ENCODE data around the gene VCAN.

VCAN gene

DNA sequence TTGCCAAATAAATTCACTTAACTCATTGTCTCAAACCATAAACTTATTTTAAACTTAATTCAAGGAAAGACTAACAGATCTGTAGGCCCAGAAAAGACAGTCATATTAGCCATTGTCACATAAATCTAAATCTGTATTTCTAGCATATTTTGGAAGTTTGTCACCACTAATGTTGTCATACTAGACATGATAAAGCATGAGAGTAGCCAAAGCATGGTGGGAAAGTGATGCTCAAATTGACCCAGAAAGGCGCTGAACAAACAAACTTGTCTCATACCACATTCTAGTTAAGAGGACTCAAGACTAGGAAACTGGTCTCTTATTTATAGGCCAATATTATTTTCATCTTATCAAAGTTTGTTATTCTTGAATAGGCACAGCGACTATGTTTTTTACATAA, 99.4 kb downstream of the VCAN start:
- DNase-seq: no peak

DNA sequence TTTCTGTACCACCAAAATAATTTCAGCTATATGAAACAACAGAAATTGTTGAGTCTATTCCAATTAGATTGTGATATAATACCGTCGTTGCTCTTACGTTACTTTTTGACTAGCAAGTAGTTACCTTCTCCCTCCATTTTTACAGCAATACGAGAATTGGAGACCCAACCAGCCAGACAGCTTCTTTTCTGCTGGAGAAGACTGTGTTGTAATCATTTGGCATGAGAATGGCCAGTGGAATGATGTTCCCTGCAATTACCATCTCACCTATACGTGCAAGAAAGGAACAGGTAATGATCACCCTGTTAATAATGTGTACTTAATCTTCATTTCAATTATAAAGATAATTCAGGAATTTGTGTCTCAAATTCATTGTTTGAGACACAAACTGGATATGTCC, 100.7 kb downstream of the VCAN start:
- DNase-seq: no peak

- DNase-seq: no peak
These were observed 104.8 kb downstream of the VCAN start for GRCh38 chr5:83576341-83576740.

- DNase-seq: no peak
These were observed 105.6 kb downstream of the VCAN start for GRCh38 chr5:83577036-83577636.

GRCh38 chr5:83583859-83584258, 112.3 kb downstream of the VCAN start:
- DNase-seq: no peak

GRCh38 chr5:83586874-83587776, 115.6 kb downstream of the VCAN start:
- DNase-seq: no peak

DNA sequence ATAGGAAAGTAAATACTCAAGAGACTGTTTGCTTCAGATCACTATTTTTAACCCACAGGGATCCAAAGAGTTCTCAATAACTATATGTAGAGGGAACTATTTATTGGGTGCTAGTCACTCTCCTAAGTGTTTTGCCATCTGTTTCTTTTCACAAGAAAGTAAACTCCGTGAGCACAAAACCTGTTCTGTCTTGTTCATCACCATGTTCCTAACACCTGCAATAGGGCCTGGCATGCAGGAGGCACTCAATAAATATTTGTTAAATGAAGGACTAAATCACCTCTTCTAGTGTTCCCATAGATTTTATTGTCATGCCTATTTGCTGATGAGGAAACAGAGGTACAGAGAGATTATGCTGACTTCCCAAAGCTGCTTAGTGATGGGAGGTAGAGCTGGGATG, 118.2 kb downstream of the VCAN start:
- no peak for DNase-seq

DNA sequence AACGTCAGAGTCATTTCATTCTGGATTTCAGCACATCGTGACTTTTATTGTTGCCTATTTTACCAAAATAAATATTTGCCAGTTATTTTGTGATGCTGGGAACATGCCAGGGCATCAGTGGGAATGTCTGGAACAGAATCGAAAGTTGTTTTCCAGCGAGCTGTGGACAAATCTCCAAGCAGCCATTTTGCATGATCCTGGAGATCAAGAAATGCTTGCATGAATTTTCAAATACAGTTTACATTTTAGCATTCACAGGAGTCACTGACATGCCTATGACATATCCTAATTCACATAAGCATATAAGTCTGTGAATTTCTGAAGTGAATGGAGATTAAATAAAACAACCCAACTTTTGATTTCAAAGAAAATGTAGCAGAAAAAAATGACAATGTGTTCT, 119.4 kb downstream of the VCAN start:
- no peak for DNase-seq

DNA sequence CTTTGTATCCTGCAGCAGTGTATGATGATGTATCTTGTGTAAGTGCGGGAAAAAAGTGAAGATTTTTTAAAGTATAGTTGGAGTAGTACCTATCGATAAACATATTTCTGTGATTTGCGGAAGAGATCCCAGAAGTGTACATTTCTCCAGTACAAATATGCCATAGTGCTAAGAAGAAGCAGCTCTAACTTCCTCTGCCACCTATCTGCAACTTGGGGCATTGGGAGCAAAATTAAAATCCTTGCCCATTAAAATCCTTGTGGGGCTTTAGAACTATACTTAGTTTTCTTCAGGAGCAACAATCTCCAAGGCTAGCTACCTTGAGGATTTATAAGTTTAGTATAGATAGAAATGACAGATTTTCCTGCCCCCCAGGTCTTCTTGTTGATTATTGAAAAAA, 123.7 kb downstream of the VCAN start:
- DNase-seq: no peak

- no peak for DNase-seq
These were observed 136.6 kb downstream of the VCAN start for GRCh38 chr5:83608122-83608521.

- DNase-seq: no peak
These were observed 143.3 kb downstream of the VCAN start for GRCh38 chr5:83614841-83615240.

- DNase-seq: no peak
These were observed 156.8 kb downstream of the VCAN start for GRCh38 chr5:83628360-83628759.

Data from CD4-positive, alpha-beta T cell treated with Interferon gamma for 1 hour (primary cell).